GM21381 (cell line): ENCODE results near the gene AGTPBP1.
"Not testable (repeated sequence)": the region's sequence is repeated elsewhere in the genome, so short reads cannot be mapped to it uniquely, and the experiment has no call there.

Experiments used
- ATAC-seq: cut with Tn5 transposase; IDR thresholded peaks from one replicate; pipeline ENCODE4 v1.9.1; 2021; ENCODE audit warnings: mild to moderate bottlenecking, moderate library complexity; ENCODE audit not compliant: unreplicated experiment

The AGTPBP1 gene

DNA sequence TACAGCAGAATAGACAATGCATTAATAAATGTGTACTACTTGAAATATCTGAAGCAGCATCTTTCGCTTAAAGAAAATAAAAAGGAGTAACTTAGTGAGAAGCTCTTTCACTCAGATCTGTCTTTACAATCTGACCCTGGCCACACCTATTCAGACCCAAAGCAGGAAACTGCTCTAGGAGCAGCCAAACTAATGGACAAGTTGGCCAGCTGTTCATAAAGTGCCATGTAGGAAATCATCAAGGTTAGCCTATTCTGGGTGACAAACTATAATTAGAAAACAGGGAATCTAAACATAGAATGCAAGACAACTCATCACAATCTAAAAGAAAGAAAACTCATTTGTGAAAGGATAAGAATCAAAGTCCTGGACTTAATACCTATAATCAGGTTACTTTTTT, 101.3 kb downstream of the AGTPBP1 start:
- no peak for ATAC-seq

DNA sequence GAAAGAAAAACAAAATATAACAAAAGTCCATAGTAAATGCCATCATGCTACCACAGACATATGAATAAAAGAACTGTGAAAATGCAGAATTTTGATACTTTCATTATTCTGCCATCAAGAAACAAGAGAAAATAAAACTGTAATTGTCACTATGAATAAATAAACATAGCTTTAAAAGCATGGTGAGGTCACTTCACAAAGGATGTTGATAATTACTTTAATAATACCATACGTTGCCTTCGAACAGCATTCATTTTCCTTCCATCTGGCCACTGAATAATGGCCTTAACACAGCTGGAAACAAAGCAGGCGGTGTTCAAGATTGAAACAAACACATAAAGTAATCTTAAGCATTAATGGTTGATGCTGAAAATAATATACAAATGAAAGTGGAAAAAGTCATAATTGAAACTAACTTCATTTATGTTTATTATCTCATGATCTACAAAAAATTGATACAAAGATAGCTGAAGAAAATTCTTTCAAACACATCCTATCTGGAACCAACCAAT, 102.0 kb downstream of the AGTPBP1 start:
- no peak for ATAC-seq

DNA sequence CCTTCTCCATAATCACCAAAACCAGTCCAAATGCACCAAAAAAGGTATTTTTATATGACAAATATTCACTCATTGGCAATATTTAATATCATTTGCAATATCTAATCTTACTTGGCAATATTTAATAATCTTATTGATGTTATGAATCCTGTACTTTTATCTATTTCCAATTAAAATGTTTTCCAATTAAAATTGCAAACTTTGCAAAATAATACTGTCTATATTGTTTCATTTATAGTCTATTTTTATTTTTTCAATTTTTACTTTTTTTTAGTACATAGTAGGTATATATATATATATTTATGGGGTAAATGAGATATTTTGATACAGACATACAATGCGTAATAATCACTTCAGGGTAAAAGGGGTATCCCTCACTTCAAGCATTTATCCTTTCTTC, 109.9 kb downstream of the AGTPBP1 start:
- no peak for ATAC-seq

DNA sequence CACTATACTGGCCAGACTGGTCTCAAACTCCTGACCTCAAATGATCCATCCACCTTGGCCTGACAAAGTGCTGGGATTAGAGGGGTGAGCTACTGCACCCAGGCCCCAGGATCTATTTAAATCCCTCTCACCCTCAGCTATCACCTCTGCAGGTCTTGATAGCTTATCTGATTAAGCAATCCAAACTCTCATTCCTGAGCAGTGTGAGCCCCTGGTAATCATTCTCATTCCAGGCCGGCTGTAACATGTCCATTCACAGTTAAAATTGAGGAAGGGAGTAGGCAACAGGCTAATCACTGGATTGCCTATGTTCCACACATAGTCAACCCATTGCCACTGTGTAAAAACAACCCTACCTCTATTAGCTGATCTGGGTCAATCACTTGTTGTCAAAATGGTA, 111.1 kb downstream of the AGTPBP1 start:
- ATAC-seq: no peak

DNA sequence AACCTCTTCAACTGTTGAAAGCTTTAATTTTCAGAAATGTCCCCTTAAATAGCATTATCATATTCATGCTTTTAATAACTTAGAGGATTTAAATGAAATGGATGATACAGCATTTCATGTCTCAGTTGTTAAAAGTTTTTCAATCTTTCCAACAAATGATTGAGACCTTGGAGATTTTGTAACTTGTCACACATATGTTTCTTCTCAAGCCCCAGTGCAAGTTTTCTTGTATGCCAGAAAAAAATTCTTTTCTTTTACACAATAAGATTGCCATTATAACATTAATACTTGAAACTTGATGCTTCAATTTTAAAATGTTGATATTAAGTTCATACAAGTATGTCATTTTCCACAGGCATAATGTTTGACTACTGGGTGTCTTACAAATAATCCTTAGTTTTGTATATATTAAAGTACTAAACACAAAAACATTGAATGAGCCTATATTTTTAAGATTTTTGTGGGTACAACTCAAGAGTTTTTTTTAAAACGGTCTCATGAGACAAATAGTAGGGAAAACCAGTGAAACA, 124.5 kb downstream of the AGTPBP1 start:
- no peak for ATAC-seq

DNA sequence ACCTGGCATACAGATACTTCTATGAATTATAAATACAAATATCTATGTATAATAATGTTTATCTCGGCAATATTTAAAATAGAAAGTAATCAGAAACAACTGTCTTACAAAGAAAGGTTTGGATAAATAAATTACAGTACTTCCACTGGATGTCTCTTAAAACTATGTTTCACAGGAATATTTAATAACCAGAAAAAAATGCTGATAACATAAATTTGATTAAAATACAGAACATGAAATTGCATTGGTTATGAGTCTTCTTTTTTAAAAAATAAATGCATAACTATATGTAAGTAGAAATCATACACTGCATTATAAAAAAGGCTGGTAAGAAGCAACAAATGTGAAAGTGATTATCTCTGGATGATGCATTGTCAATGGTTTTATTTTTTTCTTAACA, 126.0 kb downstream of the AGTPBP1 start:
- ATAC-seq: no peak

DNA sequence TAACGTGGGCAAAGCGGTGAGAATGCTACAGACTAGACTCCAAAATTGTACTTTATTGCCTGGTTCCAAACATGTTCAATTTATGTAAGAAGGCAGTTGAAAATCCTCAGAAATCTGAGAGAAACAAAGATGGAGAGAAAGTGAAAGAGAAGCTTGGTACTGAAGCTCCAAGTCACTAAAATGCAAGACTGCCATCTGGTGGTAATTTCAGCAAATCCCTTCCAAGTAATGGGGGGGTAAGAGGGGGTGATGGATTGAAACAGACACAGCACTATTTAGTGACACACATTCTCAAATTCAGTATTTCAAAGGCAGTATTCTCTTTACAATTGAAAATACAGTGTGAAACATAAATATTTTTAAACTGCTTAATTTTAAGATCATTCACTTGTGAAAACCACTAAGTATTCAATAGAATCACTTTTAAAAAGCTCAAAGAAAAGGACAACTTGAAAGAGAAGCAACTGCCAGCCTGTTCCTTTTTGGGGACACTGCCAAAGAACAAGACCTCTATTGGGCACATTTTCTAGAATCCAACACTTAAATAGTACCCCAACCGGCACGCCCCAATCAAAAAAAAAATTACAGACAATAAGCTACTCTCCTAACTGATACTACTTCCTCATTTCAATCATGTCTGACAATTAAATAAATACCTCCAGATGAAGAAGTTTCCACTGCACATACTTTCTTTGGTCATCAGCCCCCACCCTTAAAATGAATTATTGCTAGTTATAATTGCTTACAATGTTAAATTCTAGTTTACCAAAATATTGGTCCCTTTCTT, 131.5 kb downstream of the AGTPBP1 start:
- ATAC-seq: peak; percentile 94

DNA sequence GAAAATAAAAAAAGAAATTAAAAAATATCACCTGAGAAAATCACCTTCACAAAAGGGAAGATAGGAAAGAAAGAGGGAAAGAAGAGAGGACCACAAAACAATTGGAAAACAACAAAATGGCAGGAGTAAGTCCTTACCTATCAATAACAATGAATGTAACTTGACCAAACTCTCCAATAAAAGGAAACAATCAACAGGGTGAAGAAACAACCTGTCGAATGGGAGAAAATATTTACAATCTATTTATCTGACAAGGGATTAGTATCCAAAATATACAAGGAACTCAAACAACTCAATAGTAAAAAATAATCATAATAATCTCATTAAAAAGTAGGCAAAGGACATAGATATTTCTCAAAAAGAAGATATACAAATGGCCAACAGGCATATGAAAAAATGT, 135.8 kb downstream of the AGTPBP1 start:
- no peak for ATAC-seq

DNA sequence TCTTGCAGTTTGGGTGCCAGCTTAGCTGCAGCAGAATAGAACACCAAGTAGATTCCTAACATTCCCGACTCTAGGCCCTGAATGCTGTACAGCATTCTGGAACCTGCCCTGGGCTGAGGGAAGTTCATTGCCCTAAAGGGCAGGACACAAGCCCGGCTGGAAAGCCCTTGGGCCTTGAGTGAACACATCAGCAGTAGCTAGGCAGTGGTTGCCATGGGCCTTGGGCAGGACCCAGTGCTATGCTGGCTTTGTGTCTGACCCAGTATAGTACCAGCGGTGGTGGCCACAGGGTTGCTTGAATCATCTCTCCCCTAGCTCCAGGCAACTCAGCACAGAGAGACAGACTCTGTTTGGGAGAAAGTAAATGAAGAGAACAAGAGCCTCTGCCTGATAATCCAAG, 137.8 kb downstream of the AGTPBP1 start:
- no peak for ATAC-seq

DNA sequence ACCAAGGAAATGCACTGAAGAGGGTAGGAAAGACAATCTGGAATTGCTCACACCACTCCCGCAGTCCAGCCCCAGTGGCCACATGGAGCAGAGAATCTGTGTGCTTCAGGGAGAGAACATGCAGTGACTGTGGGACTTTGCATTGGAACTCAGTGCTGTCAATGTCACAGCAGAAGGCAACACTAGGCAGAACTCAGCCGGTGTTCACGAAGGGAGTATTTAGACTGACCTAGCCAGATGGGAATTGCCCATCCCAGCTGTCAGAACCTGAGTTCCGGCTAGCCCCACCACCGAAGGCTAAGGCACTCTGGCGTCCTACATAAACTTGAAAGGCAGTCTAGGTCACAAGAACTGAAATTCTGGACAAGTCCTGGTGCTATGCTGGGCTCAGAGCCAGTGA, 139.0 kb downstream of the AGTPBP1 start:
- no peak for ATAC-seq

DNA sequence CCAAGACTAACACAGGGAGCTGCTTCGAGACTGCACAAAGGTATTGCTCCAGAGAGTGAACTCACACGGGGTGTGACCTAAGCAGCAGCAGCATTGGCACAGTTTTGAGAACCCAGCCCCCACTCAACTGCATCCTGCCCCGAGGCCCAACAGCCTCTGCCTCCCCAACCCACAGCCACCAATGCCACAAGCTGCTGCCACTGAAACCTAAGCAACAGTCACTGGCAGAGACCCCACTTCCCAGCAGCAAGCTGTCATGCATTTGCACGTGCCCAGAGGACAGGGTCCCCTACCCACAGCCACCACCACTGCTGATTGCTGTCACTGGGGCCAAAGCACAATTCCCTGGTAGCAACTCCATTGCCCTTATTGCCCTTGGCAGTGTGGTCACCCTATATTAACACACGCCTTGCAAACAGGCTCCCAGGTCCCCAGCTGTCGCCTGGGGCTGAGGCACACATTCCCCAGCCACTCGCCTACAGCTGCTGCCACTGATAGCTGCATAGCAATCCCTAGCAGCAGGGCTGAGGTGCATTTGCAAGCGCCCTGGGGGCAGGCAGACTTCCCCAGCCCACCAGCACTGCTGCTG, 141.0 kb downstream of the AGTPBP1 start:
- no peak for ATAC-seq

DNA sequence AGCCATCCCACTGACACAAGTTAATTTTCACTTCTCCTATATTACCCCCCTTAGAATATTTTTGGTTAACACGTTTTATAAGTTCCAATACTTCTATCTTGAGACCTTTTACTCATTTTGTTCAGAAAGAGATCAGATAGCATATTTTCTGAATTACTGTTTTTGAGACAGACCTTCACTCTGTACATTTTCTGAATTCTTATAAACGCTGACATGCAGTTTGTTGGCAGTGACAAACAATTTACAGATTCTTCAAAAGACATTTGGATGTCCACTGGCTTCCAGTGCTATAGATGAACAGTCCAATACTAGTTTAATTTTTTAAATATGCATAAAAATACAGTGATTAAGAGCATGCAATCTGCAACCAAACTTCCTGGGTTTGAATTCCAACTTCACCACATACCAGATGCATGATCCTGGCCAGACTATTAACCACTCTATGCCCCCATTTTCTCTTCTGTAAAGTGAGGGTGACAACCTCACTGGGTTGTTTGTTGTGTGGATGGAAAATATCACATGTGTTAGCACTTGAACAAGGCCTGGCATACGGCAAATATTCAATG, 142.1 kb downstream of the AGTPBP1 start:
- ATAC-seq: no peak

DNA sequence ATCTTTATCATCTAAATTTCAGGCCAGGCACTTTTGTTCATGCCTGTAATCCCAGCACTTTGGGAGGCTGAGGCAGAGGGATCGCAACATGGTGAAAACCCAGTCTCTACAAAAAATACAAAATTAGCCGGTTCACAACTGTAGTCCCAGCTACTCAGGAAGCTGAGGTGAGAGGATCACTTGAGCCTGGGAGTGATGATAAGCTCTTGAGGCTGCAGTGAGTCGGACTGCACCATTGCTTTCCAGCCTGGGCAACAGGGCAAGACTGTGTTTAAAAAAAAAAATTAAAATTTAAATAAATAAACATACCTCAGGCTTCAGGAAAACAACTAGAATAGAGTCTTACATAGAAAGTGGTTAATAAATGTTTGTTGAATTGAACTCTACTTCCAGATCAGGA, 147.4 kb downstream of the AGTPBP1 start:
- ATAC-seq: no peak

DNA sequence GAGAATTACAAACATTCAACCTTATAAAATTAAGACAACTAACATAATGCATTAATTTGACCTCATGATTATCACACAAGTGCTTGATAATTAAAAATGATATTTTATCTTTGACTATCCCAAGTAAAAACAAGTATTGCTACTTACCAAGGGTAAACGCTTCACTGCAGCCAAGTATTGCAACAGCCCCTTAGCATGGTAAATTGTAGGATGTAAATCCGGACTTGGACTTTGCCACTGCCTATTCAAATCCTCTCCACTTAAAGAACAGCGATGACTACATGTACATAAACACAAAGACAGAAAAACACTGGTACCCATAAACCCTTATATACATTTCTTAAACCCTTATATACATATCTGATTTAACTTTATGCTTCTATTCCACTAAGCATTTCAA, 155.1 kb downstream of the AGTPBP1 start:
- no peak for ATAC-seq

DNA sequence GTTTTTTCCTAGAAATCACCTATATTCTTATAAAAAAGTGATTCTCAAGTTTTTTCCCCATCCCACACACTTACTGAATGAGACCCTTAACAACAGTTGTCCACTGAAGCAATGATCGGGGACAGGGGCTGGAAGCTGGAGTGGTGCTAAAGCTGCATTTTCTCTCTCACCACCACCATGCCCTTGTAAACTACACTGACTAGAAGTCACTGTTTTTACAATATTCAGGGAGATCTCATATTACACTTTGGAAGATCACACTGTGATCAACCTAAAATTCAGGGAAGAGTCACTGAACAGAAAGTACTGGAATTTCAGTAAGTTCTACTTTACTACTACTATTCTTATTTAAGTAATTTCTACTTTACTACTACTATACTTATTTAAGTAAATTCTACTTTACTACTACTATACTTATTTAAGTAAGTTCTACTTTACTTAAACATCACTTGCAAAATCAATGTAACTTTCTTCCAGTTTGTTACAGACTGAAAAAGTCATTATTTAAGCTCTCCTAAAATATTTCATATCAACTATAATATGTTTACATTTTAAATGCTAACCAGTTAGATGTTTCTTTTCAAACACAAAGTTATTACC, 164.3 kb downstream of the AGTPBP1 start:
- no peak for ATAC-seq

DNA sequence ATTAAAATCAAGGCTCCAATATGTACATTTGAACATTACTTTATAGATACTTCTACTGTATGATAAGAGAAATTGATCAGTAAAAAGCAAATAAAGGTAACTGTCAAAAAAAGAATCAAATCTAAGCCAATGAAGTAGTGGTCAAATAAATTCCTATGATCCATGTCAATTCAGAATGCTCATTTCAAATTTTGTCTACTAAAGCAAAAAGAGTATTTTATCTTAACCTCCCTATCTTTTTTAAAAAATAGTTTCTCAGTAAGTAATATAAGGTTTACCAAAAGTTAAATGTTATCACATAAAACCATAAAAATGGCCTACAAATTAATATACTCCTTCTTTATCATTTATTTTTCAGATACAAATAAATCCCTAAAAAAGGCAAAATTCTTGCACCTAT, 165.9 kb downstream of the AGTPBP1 start:
- ATAC-seq: no peak

DNA sequence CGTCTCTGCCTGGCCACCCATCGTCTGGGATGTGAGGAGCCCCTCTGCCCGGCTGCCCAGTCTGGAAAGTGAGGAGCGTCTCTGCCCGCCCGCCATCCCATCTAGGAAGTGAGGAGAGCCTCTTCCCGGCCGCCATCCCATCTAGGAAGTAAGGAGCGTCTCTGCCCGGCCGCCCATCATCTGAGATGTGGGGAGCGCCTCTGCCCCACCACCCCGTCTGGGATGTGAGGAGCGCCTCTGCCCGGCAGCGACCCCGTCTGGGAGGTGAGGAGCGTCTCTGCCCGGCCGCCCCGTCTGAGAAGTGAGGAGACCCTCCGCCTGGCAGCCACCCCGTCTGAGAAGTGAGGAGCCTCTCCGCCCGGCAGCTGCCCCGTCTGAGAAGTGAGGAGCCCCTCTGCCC, 168.2 kb downstream of the AGTPBP1 start:
- ATAC-seq: not testable (repeated sequence)

DNA sequence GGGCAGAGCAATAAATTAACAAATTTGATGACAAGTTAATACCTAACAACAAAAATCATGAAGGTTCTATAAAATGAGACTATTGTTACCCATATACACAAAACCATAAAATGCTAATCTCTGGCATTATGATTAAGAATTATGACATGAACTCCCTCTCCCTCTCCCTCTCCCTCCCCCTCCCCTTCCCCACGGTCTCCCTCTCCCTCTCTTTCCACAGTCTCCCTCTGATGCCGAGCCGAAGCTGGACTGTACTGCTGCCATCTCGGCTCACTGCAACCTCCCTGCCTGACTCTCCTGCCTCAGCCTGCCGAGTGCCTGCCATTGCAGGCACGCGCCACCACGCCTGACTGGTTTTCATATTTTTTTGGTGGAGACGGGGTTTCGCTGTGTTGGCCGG, 168.8 kb downstream of the AGTPBP1 start:
- not testable (repeated sequence) for ATAC-seq

DNA sequence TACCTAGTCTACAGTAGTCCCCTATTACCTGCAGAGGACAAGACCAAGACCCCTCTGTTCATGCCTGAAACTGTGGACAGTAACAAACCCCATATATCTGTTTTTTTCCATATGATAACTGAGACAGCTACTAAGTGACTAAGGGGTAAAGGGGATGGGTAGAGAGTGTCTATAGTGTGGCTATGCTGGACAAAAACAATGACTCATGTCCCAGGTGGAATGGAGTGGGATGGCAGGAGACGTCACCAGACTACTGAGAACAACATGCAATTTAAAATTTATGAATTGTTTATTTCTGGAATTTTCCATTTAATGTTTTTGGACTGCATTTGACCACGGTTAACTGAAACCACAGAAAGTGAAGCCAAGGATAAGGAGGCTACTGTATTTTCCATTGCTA, 171.8 kb downstream of the AGTPBP1 start:
- no peak for ATAC-seq

DNA sequence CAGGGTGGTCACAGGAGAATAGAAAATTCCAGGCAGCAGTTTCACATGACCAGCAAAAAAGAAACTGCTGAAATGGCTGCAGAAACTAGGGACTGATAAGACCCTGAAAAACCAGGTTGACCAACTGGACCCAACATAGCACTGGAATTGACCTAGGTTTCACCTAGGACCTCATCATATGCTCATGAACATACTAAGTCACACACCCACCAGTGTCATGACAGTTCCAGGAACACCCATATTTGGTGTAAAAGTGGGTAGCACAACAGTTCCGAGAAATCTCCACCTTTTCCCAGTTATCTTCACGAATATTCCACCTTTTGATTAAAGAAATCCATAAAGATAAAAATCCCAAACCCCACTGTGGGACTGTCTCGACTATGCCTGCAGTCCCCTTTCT, 182.2 kb downstream of the AGTPBP1 start:
- ATAC-seq: no peak

DNA sequence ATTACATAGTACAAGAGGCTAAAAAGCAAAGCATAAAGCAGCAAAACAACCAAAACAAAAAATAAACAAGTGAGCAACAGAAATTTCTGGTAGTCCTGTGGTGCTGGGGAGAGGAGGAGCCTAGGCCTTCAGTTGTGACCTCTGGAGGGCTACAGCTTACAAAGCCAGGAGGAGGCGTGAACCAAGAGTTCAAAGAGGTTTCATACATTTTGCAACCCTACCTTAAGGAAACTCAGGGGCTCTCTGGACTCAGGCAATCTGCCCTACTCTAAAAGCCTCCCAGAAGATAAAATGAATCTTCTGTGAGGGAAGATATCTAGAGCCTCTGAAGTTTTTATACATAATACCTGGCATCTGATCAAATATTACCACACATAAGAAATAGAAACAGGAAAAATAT, 187.4 kb downstream of the AGTPBP1 start:
- ATAC-seq: peak; percentile 58

DNA sequence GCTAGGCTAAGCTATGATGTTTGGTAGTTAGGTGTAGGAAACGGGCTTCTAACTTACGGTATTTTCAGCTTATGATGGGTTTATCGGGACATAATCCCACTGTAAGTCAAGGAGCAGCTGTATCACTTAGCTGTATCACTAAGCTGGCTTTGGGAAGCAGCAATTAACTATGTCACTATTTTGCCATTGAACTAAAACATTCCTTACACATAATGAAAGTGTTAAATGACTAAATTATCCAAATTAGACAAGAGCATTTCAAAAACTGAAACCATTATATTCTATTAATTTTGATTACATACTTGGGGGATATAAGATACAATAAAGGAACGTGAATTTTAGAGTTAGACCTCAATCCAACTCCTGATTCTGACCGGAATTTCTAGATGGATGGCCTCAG, 188.3 kb downstream of the AGTPBP1 start:
- no peak for ATAC-seq
